Measurements from ENCODE around the gene TARBP2.

The TARBP2 gene

GRCh38 chr12:53492830-53493609 lies 8.1 kb upstream of the TARBP2 start:
- peak; percentile 87 for DNase-seq (ENCODE audit: insufficient read length, low spot score)
- peak; percentile 98 for FAIRE-seq
- no peak for TF ChIP-seq TAF1 (IDR thresholded peaks at IDR 0.05; ENCODE audit: low read depth, low read length)
- no peak for TF ChIP-seq SPI1 (IDR thresholded peaks at IDR 0.05; ENCODE audit: low read depth, low read length)
- TF ChIP-seq POLR2A (IDR thresholded peaks at IDR 0.05; ENCODE audit: low read depth, low read length), result 0 out of 2 replicates have a peak, but pooled peaks have one; percentile 21
- TF ChIP-seq PAX5 (IDR thresholded peaks at IDR 0.05; ENCODE audit: insufficient read depth, low read length, severe bottlenecking), result peak; percentile 61
- TF ChIP-seq POLR2AphosphoS5 (IDR thresholded peaks at IDR 0.05; ENCODE audit: low read depth, low read length), result no peak
- TF ChIP-seq POU2F2 (IDR thresholded peaks at IDR 0.05; ENCODE audit: low read depth, low read length), result no peak

- DNase-seq (ENCODE audit: insufficient read length, low spot score) (no peak), FAIRE-seq (no peak)
- TF ChIP-seq TAF1 (IDR thresholded peaks at IDR 0.05; ENCODE audit: low read depth, low read length), result no peak
- no peak for TF ChIP-seq POLR2A (IDR thresholded peaks at IDR 0.05; ENCODE audit: low read depth, low read length)
- TF ChIP-seq POLR2AphosphoS5 (IDR thresholded peaks at IDR 0.05; ENCODE audit: low read depth, low read length), result no peak
- no peak for TF ChIP-seq SPI1 (IDR thresholded peaks at IDR 0.05; ENCODE audit: low read depth, low read length)
- no peak for TF ChIP-seq PAX5 (IDR thresholded peaks at IDR 0.05; ENCODE audit: insufficient read depth, low read length, severe bottlenecking)
- no peak for TF ChIP-seq POU2F2 (IDR thresholded peaks at IDR 0.05; ENCODE audit: low read depth, low read length)
Measured at GRCh38 chr12:53493610-53494391, 7.3 kb upstream of the TARBP2 start.

- TF ChIP-seq PAX5 (IDR thresholded peaks at IDR 0.05; ENCODE audit: insufficient read depth, low read length, severe bottlenecking), result no peak
- TF ChIP-seq TAF1 (IDR thresholded peaks at IDR 0.05; ENCODE audit: low read depth, low read length), result no peak
- no peak for TF ChIP-seq POLR2A (IDR thresholded peaks at IDR 0.05; ENCODE audit: low read depth, low read length)
- TF ChIP-seq POU2F2 (IDR thresholded peaks at IDR 0.05; ENCODE audit: low read depth, low read length), result no peak
- TF ChIP-seq POLR2AphosphoS5 (IDR thresholded peaks at IDR 0.05; ENCODE audit: low read depth, low read length), result no peak
- TF ChIP-seq SPI1 (IDR thresholded peaks at IDR 0.05; ENCODE audit: low read depth, low read length), result no peak
- FAIRE-seq (no peak), DNase-seq (ENCODE audit: insufficient read length, low spot score) (no peak)
Measured at GRCh38 chr12:53495903-53496751, 5.0 kb upstream of the TARBP2 start.

- DNase-seq (ENCODE audit: insufficient read length, low spot score) (no peak), FAIRE-seq (no peak)
- TF ChIP-seq POLR2AphosphoS5 (IDR thresholded peaks at IDR 0.05; ENCODE audit: low read depth, low read length) (no peak), PAX5 (IDR thresholded peaks at IDR 0.05; ENCODE audit: insufficient read depth, low read length, severe bottlenecking) (no peak), SPI1 (IDR thresholded peaks at IDR 0.05; ENCODE audit: low read depth, low read length) (no peak), TAF1 (IDR thresholded peaks at IDR 0.05; ENCODE audit: low read depth, low read length) (no peak), POU2F2 (IDR thresholded peaks at IDR 0.05; ENCODE audit: low read depth, low read length) (no peak), POLR2A (IDR thresholded peaks at IDR 0.05; ENCODE audit: low read depth, low read length) (no peak)
Measured at GRCh38 chr12:53496752-53497032, 4.4 kb upstream of the TARBP2 start.

- FAIRE-seq (no peak), DNase-seq (ENCODE audit: insufficient read length, low spot score) (no peak)
- no peak for TF ChIP-seq POU2F2 (IDR thresholded peaks at IDR 0.05; ENCODE audit: low read depth, low read length)
- TF ChIP-seq TAF1 (IDR thresholded peaks at IDR 0.05; ENCODE audit: low read depth, low read length), result no peak
- no peak for TF ChIP-seq POLR2AphosphoS5 (IDR thresholded peaks at IDR 0.05; ENCODE audit: low read depth, low read length)
- no peak for TF ChIP-seq PAX5 (IDR thresholded peaks at IDR 0.05; ENCODE audit: insufficient read depth, low read length, severe bottlenecking)
- TF ChIP-seq SPI1 (IDR thresholded peaks at IDR 0.05; ENCODE audit: low read depth, low read length), result no peak
- TF ChIP-seq POLR2A (IDR thresholded peaks at IDR 0.05; ENCODE audit: low read depth, low read length), result no peak
Measured at GRCh38 chr12:53497461-53497860, 3.6 kb upstream of the TARBP2 start.

DNA sequence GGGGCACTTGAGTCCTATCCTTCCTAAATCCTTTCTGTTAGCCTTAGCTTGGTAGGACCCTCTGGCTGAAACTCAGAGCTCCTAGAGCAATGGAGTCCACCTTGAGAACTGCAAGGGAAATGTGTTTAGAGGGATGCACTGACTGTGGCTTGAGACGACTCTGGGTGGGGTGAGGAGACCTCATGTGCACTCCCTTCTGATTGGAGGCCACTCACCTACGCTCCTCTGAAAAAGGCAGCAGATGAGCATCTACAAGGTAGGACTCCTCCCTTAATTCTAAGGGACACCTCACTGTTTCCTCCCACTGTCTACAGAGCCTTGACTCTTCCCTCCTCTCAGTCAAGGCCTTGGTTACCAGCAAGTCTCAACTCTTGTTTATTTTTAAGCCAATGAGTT lies 2.9 kb upstream of the TARBP2 start:
- TF ChIP-seq POU2F2 (IDR thresholded peaks at IDR 0.05; ENCODE audit: low read depth, low read length), result no peak
- TF ChIP-seq POLR2AphosphoS5 (IDR thresholded peaks at IDR 0.05; ENCODE audit: low read depth, low read length), result no peak
- no peak for TF ChIP-seq TAF1 (IDR thresholded peaks at IDR 0.05; ENCODE audit: low read depth, low read length)
- FAIRE-seq (no peak), DNase-seq (ENCODE audit: insufficient read length, low spot score) (no peak)

- DNase-seq (ENCODE audit: insufficient read length, low spot score) (no peak), FAIRE-seq (peak; percentile 61)
- TF ChIP-seq POLR2AphosphoS5 (IDR thresholded peaks at IDR 0.05; ENCODE audit: low read depth, low read length) (no peak), SPI1 (IDR thresholded peaks at IDR 0.05; ENCODE audit: low read depth, low read length) (no peak), POLR2A (IDR thresholded peaks at IDR 0.05; ENCODE audit: low read depth, low read length) (no peak), PAX5 (IDR thresholded peaks at IDR 0.05; ENCODE audit: insufficient read depth, low read length, severe bottlenecking) (no peak), POU2F2 (IDR thresholded peaks at IDR 0.05; ENCODE audit: low read depth, low read length) (no peak), TAF1 (IDR thresholded peaks at IDR 0.05; ENCODE audit: low read depth, low read length) (no peak)
Measured at GRCh38 chr12:53499266-53500141, 1.6 kb upstream of the TARBP2 start, which contains the start of gene MAP3K12. MAP3K12 (minus strand) TSS chr12:53499458; CDS start chr12:53487391, 12,067 bp downstream.

- FAIRE-seq, result no peak
- no peak for DNase-seq (ENCODE audit: insufficient read length, low spot score)
- TF ChIP-seq POLR2A (IDR thresholded peaks at IDR 0.05; ENCODE audit: low read depth, low read length), result peak; percentile 80
- TF ChIP-seq PAX5 (IDR thresholded peaks at IDR 0.05; ENCODE audit: insufficient read depth, low read length, severe bottlenecking), result no peak
- TF ChIP-seq POLR2AphosphoS5 (IDR thresholded peaks at IDR 0.05; ENCODE audit: low read depth, low read length), result peak; percentile 74
- peak; percentile 58; the same call in 1 of the 2 replicates for TF ChIP-seq TAF1 (IDR thresholded peaks at IDR 0.05; ENCODE audit: low read depth, low read length)
Measured at GRCh38 chr12:53500142-53500775, 824 bp upstream of the TARBP2 start.

Data from GM12891 (cell line).